ENCODE data around the gene ISM1.

ISM1 gene

DNA sequence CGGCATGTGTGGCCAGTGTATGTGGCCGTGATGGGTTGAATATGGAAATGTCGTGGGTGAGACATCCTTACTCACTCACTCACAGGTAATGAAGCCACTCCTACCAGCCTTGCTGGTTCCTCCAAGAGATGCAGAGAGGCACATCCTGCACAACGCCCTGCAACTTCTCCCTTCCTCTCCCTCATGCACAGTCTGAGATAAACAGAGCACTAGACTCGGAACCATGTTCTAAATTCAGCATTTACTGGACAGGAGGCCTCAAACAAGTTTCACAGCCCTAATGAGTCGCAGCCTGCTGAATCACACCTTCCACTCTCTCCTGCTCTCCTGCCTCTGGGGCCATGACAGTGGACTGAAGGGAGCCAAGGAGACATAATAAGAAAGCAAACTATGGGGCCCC lies 91.2 kb downstream of the ISM1 start:
- no peak overlapping the region for H3K4me3 ChIP-seq (ENCODE audit: low read depth, low read length)
- TF ChIP-seq, protein P1, sequence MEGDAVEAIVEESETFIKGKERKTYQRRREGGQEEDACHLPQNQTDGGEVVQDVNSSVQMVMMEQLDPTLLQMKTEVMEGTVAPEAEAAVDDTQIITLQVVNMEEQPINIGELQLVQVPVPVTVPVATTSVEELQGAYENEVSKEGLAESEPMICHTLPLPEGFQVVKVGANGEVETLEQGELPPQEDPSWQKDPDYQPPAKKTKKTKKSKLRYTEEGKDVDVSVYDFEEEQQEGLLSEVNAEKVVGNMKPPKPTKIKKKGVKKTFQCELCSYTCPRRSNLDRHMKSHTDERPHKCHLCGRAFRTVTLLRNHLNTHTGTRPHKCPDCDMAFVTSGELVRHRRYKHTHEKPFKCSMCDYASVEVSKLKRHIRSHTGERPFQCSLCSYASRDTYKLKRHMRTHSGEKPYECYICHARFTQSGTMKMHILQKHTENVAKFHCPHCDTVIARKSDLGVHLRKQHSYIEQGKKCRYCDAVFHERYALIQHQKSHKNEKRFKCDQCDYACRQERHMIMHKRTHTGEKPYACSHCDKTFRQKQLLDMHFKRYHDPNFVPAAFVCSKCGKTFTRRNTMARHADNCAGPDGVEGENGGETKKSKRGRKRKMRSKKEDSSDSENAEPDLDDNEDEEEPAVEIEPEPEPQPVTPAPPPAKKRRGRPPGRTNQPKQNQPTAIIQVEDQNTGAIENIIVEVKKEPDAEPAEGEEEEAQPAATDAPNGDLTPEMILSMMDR (IDR thresholded peaks at IDR 0.05; ENCODE audit: low read depth, low read length, missing control alignments) = no peak
- DNase-seq (ENCODE audit: low read depth) = no peak
- in situ Hi-C loops (cut with HindIII; ENCODE audit: low sequenced_read_pairs) = no loop called here

DNA sequence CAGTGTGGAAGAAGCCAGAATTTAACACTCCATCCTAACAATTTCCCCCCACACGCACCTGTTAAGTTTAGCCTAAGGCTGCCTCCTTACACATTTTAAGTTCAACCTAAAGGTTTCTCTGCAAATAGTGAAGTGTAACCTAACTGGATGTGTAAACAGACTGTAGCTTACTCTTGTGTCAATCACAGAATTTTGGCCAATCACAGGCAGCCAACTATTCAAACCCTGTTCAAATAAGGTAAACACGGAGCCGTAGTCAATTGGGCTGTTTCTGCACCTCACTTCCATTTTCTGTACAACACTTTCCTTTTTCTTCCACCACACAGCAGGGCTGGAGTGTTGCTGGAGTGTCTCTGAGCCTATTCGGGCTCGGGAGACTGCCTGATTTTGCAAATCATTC lies 92.1 kb downstream of the ISM1 start:
- DNase-seq (ENCODE audit: low read depth) = no peak
- TF ChIP-seq, protein P1 (IDR thresholded peaks at IDR 0.05; ENCODE audit: low read depth, low read length, missing control alignments) = no peak
- no peak overlapping the region for H3K4me3 ChIP-seq (ENCODE audit: low read depth, low read length)
- in situ Hi-C loops (cut with HindIII; ENCODE audit: low sequenced_read_pairs) = no loop called here

DNA sequence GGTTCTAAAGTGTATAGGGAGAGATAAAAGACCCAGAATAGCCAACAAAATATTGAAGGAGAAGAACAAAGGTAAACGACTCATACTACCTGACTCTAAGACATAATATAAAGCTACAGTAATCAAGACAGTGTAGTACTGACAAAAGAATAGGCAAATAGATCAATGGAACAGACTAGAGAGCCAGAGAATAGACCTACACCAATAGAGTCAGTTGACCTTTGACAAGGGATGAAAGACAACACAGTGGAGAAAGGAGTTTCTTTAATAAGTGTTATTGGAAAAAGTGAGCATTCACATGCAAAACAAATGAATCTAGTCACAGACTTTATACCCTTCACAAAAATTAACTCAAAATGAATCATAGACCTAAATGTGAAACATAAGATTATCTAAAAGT lies 96.4 kb downstream of the ISM1 start:
- TF ChIP-seq, protein P1 (IDR thresholded peaks at IDR 0.05; ENCODE audit: low read depth, low read length, missing control alignments) = no peak
- in situ Hi-C loops (cut with HindIII; ENCODE audit: low sequenced_read_pairs) = no loop called here
- DNase-seq (ENCODE audit: low read depth) = no peak
- H3K4me3 ChIP-seq (ENCODE audit: low read depth, low read length) = no peak overlapping the region

DNA sequence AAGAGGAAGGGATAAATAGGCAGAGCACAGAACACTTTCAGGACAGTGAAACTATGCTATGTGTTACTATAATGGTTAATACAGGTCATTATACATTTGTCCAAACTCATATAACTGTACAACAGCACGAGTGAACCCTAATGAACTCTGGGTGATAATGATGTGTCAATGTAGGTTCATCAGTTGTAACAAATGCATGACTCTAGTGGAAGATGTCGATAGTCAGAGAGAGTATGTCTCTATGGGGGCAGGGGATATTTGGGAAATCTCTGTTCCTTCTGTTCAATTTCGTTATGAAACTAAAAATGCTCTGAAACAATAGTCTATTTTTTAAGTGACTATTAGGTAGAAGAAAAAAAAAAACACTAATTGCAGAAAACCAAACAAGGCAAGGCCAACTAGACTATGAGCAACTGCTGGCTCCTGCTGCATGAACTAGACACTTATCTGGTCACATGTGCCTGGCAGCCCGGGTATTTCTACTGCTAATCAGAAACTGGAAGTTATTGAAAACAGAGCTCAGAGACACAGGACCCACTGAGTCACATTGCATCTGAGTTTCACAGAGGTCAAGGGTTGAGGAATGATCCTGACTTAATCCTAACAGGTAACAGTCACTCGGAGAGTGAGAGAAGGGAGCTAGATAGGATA lies 97.9 kb downstream of the ISM1 start:
- in situ Hi-C loops (cut with HindIII; ENCODE audit: low sequenced_read_pairs) = no loop called here
- DNase-seq (ENCODE audit: low read depth) = no peak
- H3K4me3 ChIP-seq (ENCODE audit: low read depth, low read length) = no peak overlapping the region
- TF ChIP-seq, protein P1 (IDR thresholded peaks at IDR 0.05; ENCODE audit: low read depth, low read length, missing control alignments) = no peak

DNA sequence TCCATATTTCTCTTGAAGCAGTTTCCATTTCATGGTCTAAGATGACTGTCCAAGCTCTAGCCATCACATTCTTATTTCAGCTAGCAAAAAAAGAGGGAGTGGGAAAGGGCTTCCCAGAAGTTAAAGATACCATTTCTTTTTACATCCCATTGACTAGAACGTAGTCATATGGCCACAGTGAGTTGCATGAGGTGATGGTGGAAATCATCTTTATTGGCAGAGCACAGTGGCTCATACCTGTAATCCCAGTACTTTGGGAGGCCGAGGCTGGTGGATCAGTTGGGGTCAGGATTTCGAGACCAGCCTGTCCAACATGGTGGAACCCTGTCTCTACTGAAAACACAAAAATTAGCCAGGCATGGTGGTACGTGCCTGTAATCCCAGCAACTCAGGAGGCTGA lies 99.6 kb downstream of the ISM1 start:
- no peak for DNase-seq (ENCODE audit: low read depth)
- TF ChIP-seq, protein P1 (IDR thresholded peaks at IDR 0.05; ENCODE audit: low read depth, low read length, missing control alignments) = no peak
- in situ Hi-C loops (cut with HindIII; ENCODE audit: low sequenced_read_pairs) = no loop called here
- H3K4me3 ChIP-seq (ENCODE audit: low read depth, low read length) = no peak overlapping the region

DNA sequence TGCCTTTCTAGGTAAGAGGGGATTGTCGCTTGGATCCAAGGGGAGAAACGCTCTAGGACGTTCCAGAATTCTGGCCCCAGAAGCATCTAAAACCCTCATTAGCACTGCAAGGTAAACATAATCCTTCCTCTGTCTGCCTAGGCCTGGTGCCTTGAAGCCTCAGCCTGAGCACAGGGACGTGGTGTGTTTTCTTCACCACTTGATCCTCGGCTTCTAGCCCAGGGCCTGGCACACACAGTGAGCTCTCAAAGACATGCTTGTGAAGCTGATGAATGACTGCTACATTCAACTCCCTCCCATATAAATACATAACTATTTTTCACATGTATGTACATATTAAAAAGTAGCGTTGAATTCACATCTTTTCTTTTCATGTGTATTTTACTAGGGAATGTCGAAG lies 100.3 kb downstream of the ISM1 start:
- in situ Hi-C loops (cut with HindIII; ENCODE audit: low sequenced_read_pairs) = no loop called here
- TF ChIP-seq, protein P1 (IDR thresholded peaks at IDR 0.05; ENCODE audit: low read depth, low read length, missing control alignments) = no peak
- H3K4me3 ChIP-seq (ENCODE audit: low read depth, low read length) = no peak overlapping the region
- DNase-seq (ENCODE audit: low read depth) = no peak
